Loucy (cell line): ENCODE data around the gene BLTP3A.
"Not testable (repeated sequence)": the region's sequence is repeated elsewhere in the genome, so short reads cannot be mapped to it uniquely, and the experiment has no call there.

Experiments
- H2AFZ ChIP-seq: fragments of 200-600 bp; sonication (generic); 2 replicates; pipeline ENCODE4 v1.6.0; 2016; ENCODE audit warnings: antibody characterized with exemption, mild to moderate bottlenecking, low read length, moderate library complexity
- H3F3A ChIP-seq: fragments of 200-600 bp; 2 replicates; pipeline ENCODE4 v1.6.0; 2016; ENCODE audit warnings: antibody characterized with exemption, low read depth, mild to moderate bottlenecking
- H3K27me3 ChIP-seq: fragments of 200-600 bp; sonication (generic); 2 replicates; pipeline ENCODE4 v1.6.1; 2014; ENCODE audit warnings: low read length, mild to moderate bottlenecking; ENCODE audit not compliant: insufficient read depth, poor library complexity, severe bottlenecking
- H3K36me3 ChIP-seq: fragments of 200-600 bp; sonication (generic); 2 replicates; pipeline ENCODE4 v1.6.1; 2016; ENCODE audit warnings: low read length; ENCODE audit not compliant: insufficient read depth
- H3K4me1 ChIP-seq: fragments of 200-600 bp; sonication (generic); 2 replicates; pipeline ENCODE4 v1.5.1; 2014; ENCODE audit warnings: low read length, mild to moderate bottlenecking; ENCODE audit not compliant: insufficient read depth, poor library complexity, severe bottlenecking
- H3K4me2 ChIP-seq: fragments of 200-600 bp; sonication (generic); 2 replicates; pipeline ENCODE4 v1.6.0; 2014; ENCODE audit warnings: antibody characterized with exemption, low read length, low read depth, mild to moderate bottlenecking; ENCODE audit not compliant: poor library complexity, severe bottlenecking
- H3K4me3 ChIP-seq: fragments of 200-600 bp; sonication (generic); 2 replicates; pipeline ENCODE4 v1.5.1; 2014; ENCODE audit warnings: low read length, mild to moderate bottlenecking, mixed read lengths; ENCODE audit not compliant: poor library complexity, severe bottlenecking
- H3K79me2 ChIP-seq: fragments of 200-600 bp; sonication (generic); 2 replicates; pipeline ENCODE4 v1.6.1; 2014; ENCODE audit warnings: low read length; ENCODE audit not compliant: insufficient read depth
- H3K9ac ChIP-seq: fragments of 200-600 bp; sonication (generic); 2 replicates; pipeline ENCODE4 v1.6.0; 2014; ENCODE audit warnings: mild to moderate bottlenecking, low read depth, low read length, moderate library complexity; ENCODE audit not compliant: poor library complexity, severe bottlenecking
- H3K9me2 ChIP-seq: fragments of 200-600 bp; sonication (generic); replicated peaks from 2 replicates; pipeline ENCODE4 v1.6.1; 2016; ENCODE audit warnings: low read depth, low read length, mixed read lengths
- H3K9me3 ChIP-seq: fragments of 200-600 bp; sonication (generic); 2 replicates; pipeline ENCODE4 v1.6.1; 2014; ENCODE audit warnings: mild to moderate bottlenecking, antibody characterized with exemption, low read length, low read depth; ENCODE audit not compliant: insufficient read depth
- H4K20me1 ChIP-seq: fragments of 200-600 bp; sonication (generic); 2 replicates; pipeline ENCODE4 v1.6.0; 2014; ENCODE audit warnings: antibody characterized with exemption, low read length, mild to moderate bottlenecking; ENCODE audit not compliant: insufficient read depth, poor library complexity, severe bottlenecking
- EZH2phosphoT487 ChIP-seq: fragments of 200-600 bp; IDR thresholded peaks from 2 replicates; pipeline ENCODE4 v1.6.1; 2018; ENCODE audit warnings: antibody characterized with exemption, mild to moderate bottlenecking, moderate library complexity, borderline replicate concordance
- TF ChIP-seq, protein P1 (sequence below): fragments of 200-600 bp; sonication (generic); conservative IDR thresholded peaks from 2 replicates; pipeline ENCODE4 v1.5.1; 2014; ENCODE audit warnings: mild to moderate bottlenecking, antibody characterized with exemption, low read length

BLTP3A gene

DNA sequence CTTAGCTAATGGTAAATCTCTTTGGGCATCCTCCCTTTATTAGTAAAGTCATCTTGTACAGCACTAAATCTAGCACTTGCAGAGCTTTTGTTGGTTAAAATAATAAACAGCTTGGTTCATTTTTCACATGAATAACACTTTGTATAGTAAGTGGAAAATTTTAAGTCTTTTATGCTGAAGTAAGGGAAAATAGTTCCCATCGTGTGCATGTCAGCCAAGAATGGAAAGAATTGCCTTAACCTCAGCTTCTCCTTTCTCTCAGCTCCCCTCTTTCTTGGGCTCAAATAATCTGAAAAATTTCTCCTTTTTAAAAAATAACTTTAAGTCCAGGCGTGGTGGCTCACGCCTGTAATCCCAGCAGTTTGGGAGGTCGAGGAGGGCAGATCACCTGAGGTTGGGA lies 18.0 kb upstream of the BLTP3A start:
- peaks cover 14% of the 10 kb centered on the region for H4K20me1 ChIP-seq
- H3K9ac ChIP-seq: no peak overlapping the region
- peaks cover 62% of the 10 kb centered on the region; the same call in 1 of the 2 replicates for H3K36me3 ChIP-seq
- no peak for TF ChIP-seq EZH2phosphoT487
- TF ChIP-seq, protein P1, sequence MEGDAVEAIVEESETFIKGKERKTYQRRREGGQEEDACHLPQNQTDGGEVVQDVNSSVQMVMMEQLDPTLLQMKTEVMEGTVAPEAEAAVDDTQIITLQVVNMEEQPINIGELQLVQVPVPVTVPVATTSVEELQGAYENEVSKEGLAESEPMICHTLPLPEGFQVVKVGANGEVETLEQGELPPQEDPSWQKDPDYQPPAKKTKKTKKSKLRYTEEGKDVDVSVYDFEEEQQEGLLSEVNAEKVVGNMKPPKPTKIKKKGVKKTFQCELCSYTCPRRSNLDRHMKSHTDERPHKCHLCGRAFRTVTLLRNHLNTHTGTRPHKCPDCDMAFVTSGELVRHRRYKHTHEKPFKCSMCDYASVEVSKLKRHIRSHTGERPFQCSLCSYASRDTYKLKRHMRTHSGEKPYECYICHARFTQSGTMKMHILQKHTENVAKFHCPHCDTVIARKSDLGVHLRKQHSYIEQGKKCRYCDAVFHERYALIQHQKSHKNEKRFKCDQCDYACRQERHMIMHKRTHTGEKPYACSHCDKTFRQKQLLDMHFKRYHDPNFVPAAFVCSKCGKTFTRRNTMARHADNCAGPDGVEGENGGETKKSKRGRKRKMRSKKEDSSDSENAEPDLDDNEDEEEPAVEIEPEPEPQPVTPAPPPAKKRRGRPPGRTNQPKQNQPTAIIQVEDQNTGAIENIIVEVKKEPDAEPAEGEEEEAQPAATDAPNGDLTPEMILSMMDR: no peak
- H3K27me3 ChIP-seq: no peaks in the 10 kb centered on the region
- H3K4me2 ChIP-seq: no peak overlapping the region
- H3K4me3 ChIP-seq: no peak overlapping the region
- H3K9me3 ChIP-seq: no peaks in the 10 kb centered on the region
- no peak overlapping the region for H2AFZ ChIP-seq
- peaks cover 7% of the 10 kb centered on the region for H3K4me1 ChIP-seq
- H3F3A ChIP-seq: no peaks in the 10 kb centered on the region
- H3K79me2 ChIP-seq: peaks cover 6% of the 10 kb centered on the region
- no peaks in the 10 kb centered on the region for H3K9me2 ChIP-seq

DNA sequence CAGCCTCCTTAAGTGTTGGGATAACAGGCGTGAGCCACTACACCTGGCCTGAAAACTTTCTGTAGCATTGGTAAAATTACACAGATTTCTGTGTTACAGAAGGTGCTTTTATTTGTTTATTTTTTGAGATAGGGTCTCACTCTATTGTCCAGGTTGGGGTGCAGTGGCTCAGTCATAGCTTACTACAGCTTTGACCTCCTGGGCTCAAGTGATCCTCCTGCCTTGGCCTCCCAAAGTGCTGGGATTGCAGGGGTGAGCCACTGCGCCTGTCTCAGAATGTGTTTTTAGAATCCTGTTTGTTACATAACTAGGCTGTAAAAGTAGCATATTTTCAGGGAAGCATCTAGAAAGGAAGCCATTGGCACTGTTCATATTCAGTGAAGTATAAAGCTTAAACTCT lies 16.9 kb upstream of the BLTP3A start:
- peaks cover 14% of the 10 kb centered on the region for H4K20me1 ChIP-seq
- H3K36me3 ChIP-seq: peaks cover 53% of the 10 kb centered on the region; the same call in 1 of the 2 replicates
- no peak overlapping the region for H2AFZ ChIP-seq
- H3K9ac ChIP-seq: no peak overlapping the region
- H3K4me2 ChIP-seq: no peak overlapping the region
- H3K79me2 ChIP-seq: peaks cover 6% of the 10 kb centered on the region
- H3F3A ChIP-seq: no peaks in the 10 kb centered on the region
- H3K4me3 ChIP-seq: no peak overlapping the region
- H3K4me1 ChIP-seq: peaks cover 7% of the 10 kb centered on the region
- H3K9me3 ChIP-seq: no peaks in the 10 kb centered on the region
- no peak for TF ChIP-seq EZH2phosphoT487
- TF ChIP-seq, protein P1: no peak
- H3K27me3 ChIP-seq: no peaks in the 10 kb centered on the region
- no peaks in the 10 kb centered on the region for H3K9me2 ChIP-seq

DNA sequence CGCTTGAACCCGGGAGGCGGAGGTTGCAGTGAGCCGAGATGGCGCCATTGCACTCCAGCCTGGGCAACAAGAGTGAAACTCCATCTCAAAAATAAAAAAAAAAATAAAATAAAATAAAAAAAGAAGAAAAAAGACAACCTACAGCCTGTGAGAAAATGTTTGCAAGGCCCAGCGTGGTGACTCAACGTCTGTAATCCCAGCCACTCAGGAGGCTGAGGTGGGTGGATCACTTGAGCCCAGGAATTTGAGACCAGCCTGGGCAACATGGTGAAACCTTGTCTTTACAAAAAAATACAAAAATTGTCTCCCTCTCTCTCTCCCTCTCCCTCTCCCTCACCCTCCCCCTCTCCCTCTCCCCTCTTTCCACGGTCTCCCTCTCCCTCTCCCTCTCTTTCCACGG lies 6.5 kb upstream of the BLTP3A start:
- not testable (repeated sequence) for H3K36me3 ChIP-seq, H3K9me3 ChIP-seq, H3K79me2 ChIP-seq, H3F3A ChIP-seq, H3K4me3 ChIP-seq, H3K9me2 ChIP-seq, H3K27me3 ChIP-seq, H4K20me1 ChIP-seq, H2AFZ ChIP-seq, H3K4me1 ChIP-seq, H3K9ac ChIP-seq, H3K4me2 ChIP-seq

DNA sequence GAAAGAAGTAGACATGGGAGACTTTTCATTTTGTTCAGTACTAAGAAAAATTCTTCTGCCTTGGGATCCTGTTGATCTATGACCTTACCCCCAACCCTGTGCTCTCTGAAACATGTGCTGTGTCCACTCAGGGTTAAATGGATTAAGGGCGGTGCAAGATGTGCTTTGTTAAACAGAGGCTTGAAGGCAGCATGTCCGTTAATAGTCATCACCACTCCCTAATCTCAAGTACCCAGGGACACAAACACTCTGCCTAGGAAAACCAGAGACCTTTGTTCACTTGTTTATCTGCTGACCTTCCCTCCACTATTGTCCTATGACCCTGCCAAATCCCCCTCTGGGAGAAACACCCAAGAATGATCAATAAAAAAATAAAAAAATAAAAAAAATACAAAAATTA lies 4.7 kb upstream of the BLTP3A start:
- H3K79me2 ChIP-seq, H3F3A ChIP-seq, H3K4me1 ChIP-seq, H3K9me3 ChIP-seq, H3K9me2 ChIP-seq, H3K36me3 ChIP-seq, H3K4me3 ChIP-seq, H3K4me2 ChIP-seq, H4K20me1 ChIP-seq, H2AFZ ChIP-seq, H3K9ac ChIP-seq, H3K27me3 ChIP-seq: not testable (repeated sequence)
